Vagina (tissue), 2 donors: ENCODE measurements around the gene COQ2. TPM values are rescaled to one million over a fixed set of nuclear protein-coding genes. Genes with fewer than 3 reads are reported as not detected.

ENCODE experiments used
- DNase-seq, 2 donors: peaks; one replicate each; pipeline ENCODE4 v3.0.0-alpha.2; 2017; ENCODE audit errors: extremely low spot score in 2 of 2
- H3K27ac ChIP-seq: fragments of 200-600 bp; sonication (generic); one replicate; pipeline ENCODE4 v1.5.1; 2019
- H3K27me3 ChIP-seq: fragments of 200-600 bp; sonication (generic); one replicate; pipeline ENCODE4 v1.5.1; 2019
- H3K36me3 ChIP-seq, 2 donors: fragments of 200-600 bp; sonication (generic); one replicate each; pipeline ENCODE4 v1.5.1; 2017 to 2019
- H3K4me1 ChIP-seq: fragments of 200-600 bp; sonication (generic); one replicate; pipeline ENCODE4 v1.5.1; 2019
- H3K4me3 ChIP-seq, 2 donors: fragments of 200-600 bp; sonication (generic); 1 replicate in 1 of 2; 2 replicates in 1 of 2; pipeline ENCODE4 v1.5.1; 2016 to 2019
- H3K9me3 ChIP-seq: fragments of 200-600 bp; sonication (generic); one replicate; pipeline ENCODE4 v1.5.1; 2019
- CTCF ChIP-seq, 3 experiments: fragments of 450-650 bp in 2 of 3; fragments of 200-600 bp in 1 of 3; sonication (generic) in 1 of 3; IDR thresholded peaks; one replicate each; pipeline ENCODE4 v1.5.1; 2017 to 2019; ENCODE audit warnings: antibody characterized with exemption in 3 of 3, mild to moderate bottlenecking in 2 of 3, moderate library complexity in 2 of 3
- POLR2A ChIP-seq, 2 donors: fragments of 450-650 bp; IDR thresholded peaks; one replicate each; pipeline ENCODE4 v1.6.1; 2017; ENCODE audit warnings: antibody characterized with exemption in 2 of 2, mild to moderate bottlenecking in 2 of 2, moderate library complexity in 2 of 2
- POLR2AphosphoS5 ChIP-seq, 2 donors: sonication (generic); formaldehyde crosslinking; IDR thresholded peaks; one replicate each; pipeline ENCODE4 v1.9.0; 2017; ENCODE audit warnings: antibody characterized with exemption in 2 of 2, mild to moderate bottlenecking in 2 of 2, low read depth in 1 of 2; ENCODE audit not compliant: insufficient read depth in 1 of 2
- intact Hi-C: fragments of 100-400 bp; cut with DNase I; formaldehyde crosslinking; loops from one replicate; pipeline ENCODE4 v1.15.1; 2023
- total RNA-seq: library from RNA; depleted of rRNA; stranded (reverse); fragments of >200 nt; gene quantifications from one replicate; pipeline ENCODE4 v1.2.3, GENCODE V29; 2016

Gene COQ2
- total RNA-seq, 1 donor from 2014 or later: 4.2 TPM

GRCh38 chr4:83269256-83269655, 15.3 kb downstream of the COQ2 start:
- intact Hi-C loops: no loop called here
- TF ChIP-seq POLR2AphosphoS5 (IDR thresholded peaks at IDR 0.05; ENCODE audit: insufficient read depth in 1 of 2, low read depth in 1 of 2): no peak
- no peak for TF ChIP-seq CTCF (IDR thresholded peaks at IDR 0.05)
- TF ChIP-seq POLR2A (IDR thresholded peaks at IDR 0.05): no peak

GRCh38 chr4:83268491-83268890, 16.1 kb downstream of the COQ2 start:
- Histone ChIP-seq H3K36me3 (peaks cover 0 to 8% of the 10 kb centered on the region in 2 donors), H3K4me1 (no peaks in the 10 kb centered on the region), H3K27ac (no peak overlapping the region), H3K27me3 (no peaks in the 10 kb centered on the region), H3K4me3 (no peak overlapping the region), H3K9me3 (no peaks in the 10 kb centered on the region)
- TF ChIP-seq POLR2A (IDR thresholded peaks at IDR 0.05) (no peak), CTCF (IDR thresholded peaks at IDR 0.05) (no peak), POLR2AphosphoS5 (IDR thresholded peaks at IDR 0.05; ENCODE audit: insufficient read depth in 1 of 2, low read depth in 1 of 2) (no peak)
- no peak for DNase-seq
- intact Hi-C loops: no loop called here

More at GRCh38 chr4:83269256-83269655, 15.3 kb downstream of the COQ2 start:
- Histone ChIP-seq H3K4me1 (no peaks in the 10 kb centered on the region), H3K27me3 (no peaks in the 10 kb centered on the region), H3K36me3 (peaks cover 0 to 8% of the 10 kb centered on the region in 2 donors), H3K27ac (no peak overlapping the region), H3K4me3 (no peak overlapping the region), H3K9me3 (no peaks in the 10 kb centered on the region)
- no peak for DNase-seq

- TF ChIP-seq POLR2A (IDR thresholded peaks at IDR 0.05) (no peak), POLR2AphosphoS5 (IDR thresholded peaks at IDR 0.05; ENCODE audit: insufficient read depth in 1 of 2, low read depth in 1 of 2) (no peak), CTCF (IDR thresholded peaks at IDR 0.05) (no peak)
- H3K27ac ChIP-seq: no peak overlapping the region
- DNase-seq: no peak
- H3K36me3 ChIP-seq: peaks cover 0 to 8% of the 10 kb centered on the region in 2 donors
- H3K4me3 ChIP-seq: no peak overlapping the region
- intact Hi-C loops: no loop called here
- no peaks in the 10 kb centered on the region for H3K27me3 ChIP-seq
- no peaks in the 10 kb centered on the region for H3K9me3 ChIP-seq
- no peaks in the 10 kb centered on the region for H3K4me1 ChIP-seq
These were observed 16.6 kb downstream of the COQ2 start for GRCh38 chr4:83267830-83268475.

- H3K9me3 ChIP-seq: no peaks in the 10 kb centered on the region
- H3K27ac ChIP-seq: no peak overlapping the region
- no peak for DNase-seq
- peaks cover 0 to 8% of the 10 kb centered on the region in 2 donors for H3K36me3 ChIP-seq
- no peaks in the 10 kb centered on the region for H3K4me1 ChIP-seq
- no peak overlapping the region for H3K4me3 ChIP-seq
- TF ChIP-seq CTCF (IDR thresholded peaks at IDR 0.05) (no peak), POLR2AphosphoS5 (IDR thresholded peaks at IDR 0.05; ENCODE audit: insufficient read depth in 1 of 2, low read depth in 1 of 2) (no peak), POLR2A (IDR thresholded peaks at IDR 0.05) (no peak)
- no peaks in the 10 kb centered on the region for H3K27me3 ChIP-seq
- intact Hi-C loops: no loop called here
These were observed 17.3 kb downstream of the COQ2 start for GRCh38 chr4:83267121-83267829.

- H3K36me3 ChIP-seq: peaks cover 0 to 7% of the 10 kb centered on the region in 2 donors
These were observed 17.9 kb downstream of the COQ2 start for GRCh38 chr4:83266689-83267088.

More at GRCh38 chr4:83266689-83267088, 17.9 kb downstream of the COQ2 start:
- no peaks in the 10 kb centered on the region for H3K9me3 ChIP-seq
- no peaks in the 10 kb centered on the region for H3K27me3 ChIP-seq
- H3K4me1 ChIP-seq: no peaks in the 10 kb centered on the region
- intact Hi-C loops: no loop called here
- no peak overlapping the region for H3K27ac ChIP-seq
- DNase-seq: no peak
- TF ChIP-seq CTCF (IDR thresholded peaks at IDR 0.05) (no peak), POLR2A (IDR thresholded peaks at IDR 0.05) (no peak), POLR2AphosphoS5 (IDR thresholded peaks at IDR 0.05; ENCODE audit: insufficient read depth in 1 of 2, low read depth in 1 of 2) (no peak)
- no peak overlapping the region for H3K4me3 ChIP-seq
